Stimulated activated CD4-positive, alpha-beta T cell treated with anti-CD3 and anti-CD28 coated beads, Interleukin-4, amount 100 ng/mL, for 4 hours (primary cell): Measurements from ENCODE around the gene MAMDC2.

Experiments used
- DNase-seq, 2 experiments: peaks; one replicate each; pipeline ENCODE4 v3.0.0-alpha.2; 2020

MAMDC2 gene

DNA sequence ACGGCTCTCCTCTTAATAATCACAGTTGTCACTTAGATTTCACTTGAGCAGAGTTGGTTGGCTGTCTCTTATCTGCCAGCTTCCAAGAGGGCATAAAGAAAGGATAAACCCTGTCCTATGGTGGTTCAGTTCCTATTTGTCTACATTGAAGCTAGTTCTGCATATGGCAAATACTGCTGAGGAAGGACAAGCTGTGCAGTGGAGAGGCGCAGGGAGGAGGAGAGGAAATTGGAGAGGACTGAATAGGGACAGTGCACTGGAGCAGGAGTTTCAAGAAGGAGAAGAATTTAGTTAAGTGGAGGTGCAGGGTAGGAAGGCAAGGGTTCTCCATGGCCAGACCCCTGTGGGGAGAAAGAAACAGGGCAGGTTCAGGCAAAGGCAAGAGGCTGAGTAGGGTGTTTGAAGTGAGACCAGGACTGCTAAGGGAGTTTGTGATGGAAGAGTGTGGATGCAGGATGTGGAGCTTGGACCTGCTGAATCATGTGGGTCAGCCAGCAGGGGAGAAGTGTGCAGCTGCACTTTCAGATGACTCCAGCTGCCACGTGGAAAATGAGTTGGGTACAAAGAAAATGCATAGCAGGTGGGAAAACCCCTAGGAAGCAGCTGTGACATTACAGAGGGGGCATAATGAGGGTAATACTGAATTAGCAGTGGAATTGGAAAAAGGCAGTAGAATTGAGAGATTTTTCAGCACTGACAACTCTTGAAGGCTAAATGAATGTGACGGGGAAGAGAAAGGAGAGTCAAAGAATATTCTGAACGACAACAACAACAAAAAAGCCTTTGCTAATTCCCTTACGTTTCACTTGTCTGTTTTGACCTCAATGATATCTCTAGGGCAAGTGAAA is 66.8 kb downstream of the MAMDC2 start:
- DNase-seq = no peak

DNA sequence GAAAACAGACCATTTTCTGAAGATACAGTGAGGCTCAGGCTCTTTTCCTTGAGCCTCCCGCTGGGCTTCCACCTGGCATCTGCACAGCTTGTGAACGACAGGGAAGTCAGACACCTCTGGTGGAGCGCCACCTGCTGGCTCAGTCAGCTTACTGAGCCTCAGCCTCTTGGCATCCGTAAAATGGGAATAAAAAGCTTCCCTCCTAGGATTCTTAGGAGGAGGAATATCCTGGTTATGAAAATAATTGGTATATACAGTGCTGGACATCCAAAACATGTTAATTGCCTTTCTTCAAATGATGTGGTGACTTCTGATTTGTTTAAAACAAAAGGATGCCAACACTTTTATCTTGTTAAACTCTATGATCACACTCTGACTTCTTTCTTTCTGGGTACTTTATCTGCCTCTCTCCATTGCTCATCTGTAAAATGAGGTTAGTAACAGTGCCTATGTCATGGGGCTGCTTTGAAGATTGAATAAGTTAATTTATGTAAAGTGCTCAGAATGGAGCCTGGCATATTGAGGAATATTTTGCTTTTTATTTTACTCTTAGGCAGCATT is 67.5 kb downstream of the MAMDC2 start:
- peak; percentile 14 to 51 for DNase-seq

DNA sequence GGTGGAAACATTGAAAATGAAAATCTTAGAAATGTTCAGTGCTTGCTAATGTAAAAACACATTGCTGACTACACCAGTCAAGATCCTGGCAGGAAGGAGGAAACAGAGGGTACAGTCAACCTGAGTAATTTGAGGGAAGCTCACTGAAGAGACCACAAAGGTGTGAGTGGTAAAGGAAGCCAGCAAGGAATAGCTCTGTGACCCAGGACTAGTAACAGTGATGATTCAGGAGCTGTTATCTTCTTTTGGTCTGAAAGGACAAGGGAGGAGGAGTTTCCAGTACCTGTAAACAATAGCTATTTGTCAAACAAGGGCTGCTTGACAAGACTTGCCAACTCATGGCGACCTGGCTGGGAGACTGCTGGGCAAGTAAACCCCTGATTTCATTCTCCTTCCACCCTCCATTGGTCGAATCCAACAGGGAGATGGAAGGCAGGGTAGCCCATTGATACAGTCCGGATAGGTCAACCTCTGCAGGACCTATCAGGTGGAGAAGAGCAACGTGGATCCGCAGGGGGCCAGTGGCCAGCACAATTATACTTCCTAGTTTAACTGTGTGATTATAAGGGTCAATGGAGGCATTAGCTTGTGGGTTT is 68.1 kb downstream of the MAMDC2 start:
- no peak for DNase-seq

DNA sequence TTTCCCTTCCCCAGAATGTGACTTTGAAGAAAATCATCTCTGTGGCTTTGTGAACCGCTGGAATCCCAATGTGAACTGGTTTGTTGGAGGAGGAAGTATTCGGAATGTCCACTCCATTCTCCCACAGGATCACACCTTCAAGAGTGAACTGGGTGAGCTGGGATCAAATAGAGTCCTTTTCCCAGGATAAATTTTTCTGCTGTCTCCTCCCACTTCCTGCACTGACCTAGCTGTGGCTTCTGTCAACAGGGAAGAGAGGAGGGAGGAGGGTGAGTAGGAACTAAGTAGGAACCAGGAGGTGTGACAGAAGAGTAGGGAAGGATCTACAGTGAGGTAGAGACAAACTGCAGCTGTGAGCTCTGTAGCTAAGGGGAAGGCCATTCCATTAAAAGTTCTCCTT is 69.3 kb downstream of the MAMDC2 start:
- no peak for DNase-seq

DNA sequence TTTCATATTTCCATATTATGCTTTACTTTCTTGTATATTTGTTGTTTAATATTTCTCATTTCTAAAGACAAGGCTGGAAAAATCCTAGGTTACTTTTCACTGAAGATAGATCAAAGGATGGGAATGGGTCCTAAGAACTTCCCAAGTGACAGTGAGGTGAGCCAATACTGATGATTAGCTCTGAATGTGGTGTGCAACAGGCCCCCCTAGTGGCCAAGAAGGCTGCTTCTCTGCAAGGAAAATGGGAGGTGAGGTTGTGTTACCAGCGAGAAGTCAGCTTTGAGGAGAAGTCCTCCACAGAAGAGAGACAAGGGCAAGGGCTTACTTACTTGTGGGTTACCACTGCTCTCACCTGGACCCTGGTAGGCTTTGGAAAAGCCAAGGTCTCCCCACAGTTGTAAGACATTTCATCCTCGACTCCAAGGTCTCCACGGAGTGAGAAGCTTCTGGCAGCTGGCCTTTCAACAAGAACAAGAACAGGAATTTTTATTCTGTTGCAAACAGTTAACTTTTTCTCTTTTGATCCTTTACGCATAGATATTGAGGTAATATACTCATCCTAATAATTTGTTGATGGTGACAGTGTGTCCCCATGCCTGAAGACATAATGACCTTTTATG is 69.9 kb downstream of the MAMDC2 start:
- DNase-seq = peak in 1 of 2 experiments; percentile 12

DNA sequence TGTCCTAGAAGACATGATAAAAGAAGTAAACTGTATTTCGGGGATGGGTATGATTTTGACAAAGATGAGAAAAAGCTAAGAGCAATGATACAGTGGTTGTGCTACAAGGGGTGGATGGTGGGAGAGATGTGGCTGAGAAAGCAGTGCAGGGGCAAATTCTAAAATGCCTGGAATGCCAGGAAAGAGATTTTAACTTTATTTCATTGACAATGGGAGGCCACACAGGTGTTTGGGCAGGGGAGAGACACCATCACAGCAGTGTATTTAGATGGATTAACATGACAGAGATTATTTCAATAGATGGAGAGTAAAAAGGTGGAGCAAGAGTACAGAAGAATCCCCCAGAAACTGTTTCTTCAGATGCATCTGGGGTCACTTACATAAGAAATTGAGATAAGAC is 71.2 kb downstream of the MAMDC2 start:
- no peak for DNase-seq

DNA sequence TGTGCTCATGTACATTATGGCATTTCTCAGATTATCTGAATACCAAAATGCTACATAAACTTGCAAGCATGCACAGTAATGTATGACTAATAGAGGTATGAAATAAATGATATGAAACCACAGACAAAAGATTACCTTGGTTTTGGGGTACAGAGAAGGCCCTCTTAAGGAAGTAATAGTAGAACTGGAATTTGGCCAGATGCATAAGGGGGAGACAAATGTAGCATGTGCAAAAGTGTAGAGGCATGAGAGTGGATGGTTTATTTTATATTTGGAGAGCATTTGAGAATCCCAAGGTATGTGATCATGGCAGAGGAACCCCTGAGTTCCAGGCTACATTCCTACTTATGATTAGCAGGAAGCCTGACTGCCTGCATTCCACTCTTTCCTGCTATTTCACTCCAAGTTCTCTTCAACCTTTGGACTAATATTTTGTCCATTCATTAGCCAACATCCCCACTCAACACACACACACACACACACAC is 74.2 kb downstream of the MAMDC2 start:
- no peak for DNase-seq

DNA sequence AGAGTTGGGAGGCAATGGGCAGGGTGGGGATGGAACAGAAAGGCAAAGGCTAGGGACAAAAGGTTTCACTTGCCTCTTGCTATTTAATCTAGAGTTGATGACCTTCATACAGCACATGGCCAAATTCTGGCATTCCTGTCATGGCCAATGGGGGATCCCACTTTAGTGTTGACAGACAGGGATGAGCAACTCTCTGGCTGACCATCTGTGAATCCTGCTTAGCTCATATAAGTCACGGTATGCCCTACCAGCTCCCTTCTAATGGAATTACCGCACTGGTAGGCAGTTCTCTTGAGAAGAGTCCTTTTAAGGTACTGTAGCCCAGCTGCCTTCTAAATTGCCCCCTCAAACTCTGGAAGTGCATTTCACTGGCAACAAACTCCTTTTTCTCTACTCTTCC is 76.1 kb downstream of the MAMDC2 start:
- no peak for DNase-seq

DNA sequence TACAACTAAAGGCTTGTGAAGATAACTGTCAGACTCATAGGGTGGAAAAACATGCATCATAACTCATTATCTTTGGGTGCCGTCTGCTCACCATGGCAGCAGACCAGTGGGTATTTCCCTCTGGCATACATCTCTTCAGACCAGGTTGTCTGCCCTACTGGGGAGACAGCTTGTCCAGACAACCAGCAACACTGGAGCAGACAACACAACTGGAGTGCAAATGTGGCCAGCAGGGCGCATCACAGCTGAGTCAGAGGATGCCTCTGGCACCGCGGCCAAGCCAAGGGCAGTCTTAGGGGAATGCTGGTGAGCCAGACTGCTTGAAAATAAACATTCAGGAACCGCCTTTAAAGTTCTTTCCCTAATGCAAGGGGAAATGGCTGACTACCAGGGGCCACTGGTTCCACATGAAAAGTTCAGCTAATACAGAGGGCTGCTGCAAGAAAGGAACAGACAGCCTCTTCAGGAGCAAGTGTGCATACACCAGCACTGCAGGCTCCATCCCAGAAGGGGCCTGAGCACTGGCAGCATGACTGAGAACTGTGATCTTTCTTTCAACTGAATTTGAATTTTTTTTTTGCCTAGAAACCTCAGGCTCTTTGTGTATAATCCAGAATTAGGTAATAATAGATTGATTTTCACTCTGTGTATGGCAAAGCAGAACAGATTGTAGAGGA is 77.3 kb downstream of the MAMDC2 start:
- no peak for DNase-seq

DNA sequence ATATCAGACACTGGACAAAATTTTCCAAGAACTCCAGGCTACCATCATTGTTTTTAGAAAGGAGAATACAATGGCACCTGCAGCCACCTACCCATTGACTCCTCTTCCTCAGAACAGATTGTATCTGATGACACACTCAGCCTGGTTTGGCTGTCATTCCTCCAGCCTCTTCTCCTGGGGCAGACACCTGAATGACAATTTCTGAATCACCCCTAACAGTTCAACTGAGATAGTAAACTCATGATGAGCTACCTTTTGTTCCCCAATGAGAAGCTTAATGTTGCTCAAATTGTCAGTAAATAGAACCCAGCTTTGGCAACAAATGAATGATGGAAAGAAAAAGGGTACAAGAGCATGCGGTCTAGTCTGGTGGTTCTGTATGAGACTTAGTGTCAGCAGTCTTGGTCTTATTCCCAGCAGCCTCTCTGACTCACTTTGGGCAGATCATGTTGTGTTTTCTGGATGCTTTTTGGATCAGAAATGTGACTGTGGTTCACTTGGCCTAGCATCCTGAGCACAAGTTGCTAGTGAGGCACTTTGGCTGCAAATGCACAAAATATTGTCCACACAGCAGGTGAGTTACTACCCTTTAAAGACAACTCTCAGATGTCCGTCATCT is 78.3 kb downstream of the MAMDC2 start:
- DNase-seq = no peak

DNA sequence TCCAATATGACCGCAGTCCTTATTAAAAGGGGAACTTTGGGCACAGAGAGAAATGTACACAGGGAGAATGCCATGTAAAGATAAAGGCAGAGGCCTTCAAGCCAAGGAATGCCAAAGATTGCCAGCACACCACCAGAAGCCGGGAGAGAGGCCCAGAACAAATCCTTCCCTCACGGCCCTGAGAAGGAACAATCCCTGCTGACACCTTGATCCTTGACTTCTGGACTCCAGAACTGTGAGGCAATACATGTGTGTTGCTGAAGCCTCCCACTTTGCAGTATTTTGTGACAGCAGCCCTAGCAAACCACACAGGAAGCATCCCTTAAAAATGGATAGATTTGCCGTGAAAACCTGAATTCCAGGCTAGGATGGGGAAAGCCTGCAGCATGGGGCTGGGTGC is 80.0 kb downstream of the MAMDC2 start:
- DNase-seq = no peak

DNA sequence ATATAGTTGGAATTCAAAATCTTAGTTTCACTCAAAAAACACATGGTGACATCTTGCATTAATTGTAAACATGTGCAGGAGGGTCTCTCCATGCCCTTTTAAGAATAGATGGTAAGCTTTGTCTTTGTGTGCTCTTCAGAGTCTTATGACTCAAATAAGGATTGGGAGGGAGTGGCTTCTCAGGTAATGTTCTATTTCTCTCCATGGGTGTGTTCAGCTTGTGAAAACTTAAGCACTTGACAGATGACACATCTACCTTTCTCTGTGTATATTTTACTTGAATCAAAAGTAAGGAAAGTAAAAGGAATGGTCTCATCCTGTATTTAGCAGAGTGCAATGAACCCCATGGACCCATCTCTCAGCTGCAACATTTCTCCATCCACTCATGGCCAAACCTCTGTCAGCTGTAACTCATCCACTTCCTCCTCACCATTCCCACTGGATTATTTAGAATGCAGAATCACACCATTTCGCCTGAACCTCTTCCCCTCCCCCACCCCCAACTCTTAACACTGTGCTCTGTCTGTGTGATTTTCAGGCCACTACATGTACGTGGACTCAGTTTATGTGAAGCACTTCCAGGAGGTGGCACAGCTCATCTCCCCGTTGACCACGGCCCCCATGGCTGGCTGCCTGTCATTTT is 82.1 kb downstream of the MAMDC2 start:
- no peak for DNase-seq

DNA sequence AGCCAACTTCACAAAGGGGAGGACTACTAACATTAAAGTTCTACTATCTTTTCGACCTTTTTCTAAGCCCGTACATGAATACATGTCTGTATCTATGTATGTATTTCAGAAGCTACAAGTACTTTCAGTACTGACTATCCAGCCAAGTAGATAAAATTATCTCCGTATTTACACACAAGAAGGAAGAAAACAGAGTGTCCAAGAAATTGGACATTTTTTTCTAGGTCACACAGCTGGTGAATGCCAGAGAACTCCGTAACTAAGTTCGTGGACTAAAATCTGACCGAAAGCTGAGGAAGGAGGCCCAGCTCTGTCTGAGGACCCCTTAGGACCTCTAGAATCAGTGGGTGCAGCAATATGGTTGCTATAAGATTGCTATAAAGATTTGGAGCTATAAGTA is 83.4 kb downstream of the MAMDC2 start:
- DNase-seq = no peak

DNA sequence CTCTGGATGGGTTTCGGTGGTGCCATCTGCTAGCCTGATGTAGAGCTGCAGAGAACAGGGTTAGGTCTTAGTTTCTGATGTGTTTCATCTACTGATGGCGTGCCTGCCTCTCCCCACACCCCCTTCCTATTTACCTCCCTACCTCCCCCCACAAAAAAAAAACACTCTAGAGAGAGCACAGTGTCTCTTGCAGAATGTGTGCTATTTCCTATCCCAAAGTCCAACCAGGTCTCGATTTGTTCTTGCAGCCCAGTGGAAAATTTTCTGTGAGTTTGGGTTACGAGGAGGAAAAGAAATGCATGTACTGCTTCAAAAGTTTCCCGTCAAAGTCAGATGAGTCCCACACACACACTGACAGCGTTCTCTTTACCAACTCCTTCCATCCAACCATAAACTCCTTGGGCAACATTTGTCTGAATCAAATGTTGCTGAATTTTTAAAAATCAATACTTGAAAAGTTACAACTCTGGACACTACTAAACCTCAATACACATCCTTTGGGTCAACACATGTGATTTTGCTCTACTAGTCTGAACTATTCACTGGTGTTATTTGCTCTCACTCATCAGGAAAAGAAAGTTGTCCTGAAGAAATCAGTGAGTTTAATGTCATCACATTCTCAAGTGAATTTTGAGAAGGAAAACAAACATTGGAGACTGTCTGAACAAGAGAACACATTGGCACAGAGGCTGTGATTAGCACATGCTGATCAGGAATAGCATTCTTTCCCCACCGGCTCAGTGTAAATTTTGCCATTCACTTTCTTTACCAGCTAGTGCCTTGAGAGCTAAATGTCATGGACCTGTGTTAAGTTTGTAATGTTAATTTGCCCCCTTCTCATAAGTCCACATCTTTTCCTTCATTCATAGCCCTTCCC is 84.1 kb downstream of the MAMDC2 start:
- DNase-seq = no peak

DNA sequence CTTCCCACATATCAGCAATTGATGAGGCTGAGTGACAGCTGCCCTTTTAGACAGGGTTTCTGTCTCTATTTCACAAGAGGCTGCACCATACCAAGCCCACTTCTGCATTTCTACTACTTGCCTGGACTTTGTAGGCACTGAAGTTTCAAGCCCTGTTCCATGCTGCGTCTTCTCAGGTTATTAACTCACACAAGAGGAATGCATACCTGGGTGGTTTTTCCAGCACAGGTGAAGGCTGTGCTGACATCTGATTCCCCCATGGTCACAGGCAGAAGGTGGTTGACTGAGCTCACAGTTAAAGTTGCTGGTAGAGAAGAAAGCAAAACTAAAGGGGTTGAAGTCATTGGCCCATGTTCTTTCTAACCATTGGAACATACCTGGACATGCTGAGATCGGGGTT is 86.6 kb downstream of the MAMDC2 start:
- no peak for DNase-seq

DNA sequence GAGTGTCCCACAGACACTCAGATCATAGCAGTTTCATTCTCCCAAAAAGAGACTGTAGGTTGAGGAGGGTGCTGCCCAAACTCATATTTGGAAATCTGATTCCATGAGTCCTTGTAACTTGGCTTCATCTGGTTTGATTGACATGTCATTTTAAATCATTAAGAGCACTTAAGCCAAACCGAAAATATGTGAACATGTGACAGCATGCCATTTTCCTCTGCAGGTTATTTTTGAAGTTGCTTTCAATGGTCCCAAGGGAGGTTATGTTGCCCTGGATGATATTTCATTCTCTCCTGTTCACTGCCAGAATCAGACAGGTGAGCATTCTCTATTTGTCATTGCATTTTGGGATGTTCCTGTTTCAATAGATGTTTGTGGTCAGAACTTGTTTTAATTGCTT is 87.6 kb downstream of the MAMDC2 start:
- no peak for DNase-seq

DNA sequence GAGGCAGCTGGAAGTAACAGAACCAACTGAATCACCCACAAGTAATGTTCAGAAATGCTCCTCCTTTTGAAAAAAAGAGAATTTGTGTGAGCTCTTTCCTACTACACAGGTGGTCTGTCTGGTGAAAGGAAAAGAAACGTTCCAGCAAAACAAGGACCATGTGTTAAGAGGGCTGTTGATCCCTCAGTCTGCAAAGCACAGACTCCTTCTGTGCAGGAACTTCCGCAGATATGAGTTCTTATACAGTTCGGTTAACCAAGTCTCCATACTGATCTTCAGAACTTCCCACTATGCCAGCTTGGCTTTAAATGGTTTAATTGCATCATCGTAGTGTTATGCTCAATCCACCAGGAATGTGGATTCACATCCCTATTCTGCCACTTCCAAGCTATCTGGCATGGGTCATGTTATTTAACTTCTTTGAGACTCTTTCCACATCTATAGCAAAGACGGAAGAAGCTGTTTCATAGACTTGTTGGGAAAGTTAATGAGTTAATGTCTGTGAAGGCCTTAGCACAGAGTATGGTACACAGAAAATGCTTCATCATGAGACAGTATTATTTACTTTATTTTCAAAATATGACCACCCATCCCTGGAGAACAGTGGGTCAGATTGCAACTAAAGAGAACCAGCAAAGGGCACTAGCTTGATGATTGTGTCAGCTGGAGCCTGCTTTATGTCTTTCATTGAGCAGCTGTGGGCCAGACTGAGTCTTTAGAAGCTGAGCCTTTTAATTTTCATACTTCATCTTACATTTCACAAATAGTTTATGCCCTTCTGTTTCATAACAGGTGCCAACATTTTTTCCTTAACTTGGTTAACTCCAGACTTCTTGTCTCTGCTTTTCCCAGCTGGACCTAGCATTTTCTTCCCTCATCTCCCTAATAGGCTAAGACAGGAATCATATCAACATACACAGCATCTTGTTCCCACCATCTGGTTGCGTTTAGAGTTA is 89.9 kb downstream of the MAMDC2 start:
- DNase-seq = no peak

DNA sequence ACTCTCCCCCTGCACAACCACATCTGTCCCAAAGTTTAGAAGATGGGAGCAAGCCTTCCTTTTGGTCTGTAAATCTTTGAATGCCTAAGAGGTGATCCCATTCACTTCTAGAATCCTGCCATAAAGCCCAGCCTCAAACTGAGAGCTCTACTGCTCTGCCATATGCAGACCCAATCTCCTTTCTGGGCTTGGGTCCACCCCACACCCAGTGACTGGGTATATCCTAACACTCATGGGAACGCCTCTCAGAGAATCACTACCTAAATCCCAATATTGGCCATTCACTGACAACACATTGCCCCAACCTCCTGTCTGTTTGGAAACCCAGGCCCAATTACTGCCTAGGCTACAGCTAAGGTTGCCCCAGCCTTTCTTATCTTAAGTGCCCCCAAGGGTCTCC is 90.7 kb downstream of the MAMDC2 start:
- no peak for DNase-seq

DNA sequence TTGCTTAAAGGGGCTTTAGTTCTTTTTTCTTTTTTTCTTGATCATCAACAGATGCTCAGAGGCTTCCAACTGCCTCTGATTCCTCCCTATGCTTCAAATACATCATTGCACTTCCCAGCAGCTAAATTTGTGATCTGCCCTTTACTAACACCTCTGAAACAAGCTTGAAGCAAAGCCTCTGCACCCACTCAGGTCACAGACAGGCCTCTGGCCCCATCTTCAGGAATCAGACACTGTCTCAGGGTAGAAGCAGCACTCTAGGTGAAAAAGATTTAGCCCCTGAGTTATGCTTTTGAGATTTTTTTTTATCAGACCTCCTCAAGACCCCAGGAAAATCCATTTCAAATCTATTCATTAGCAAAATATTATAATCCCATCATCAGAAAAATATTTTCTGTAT is 91.5 kb downstream of the MAMDC2 start:
- no peak for DNase-seq

DNA sequence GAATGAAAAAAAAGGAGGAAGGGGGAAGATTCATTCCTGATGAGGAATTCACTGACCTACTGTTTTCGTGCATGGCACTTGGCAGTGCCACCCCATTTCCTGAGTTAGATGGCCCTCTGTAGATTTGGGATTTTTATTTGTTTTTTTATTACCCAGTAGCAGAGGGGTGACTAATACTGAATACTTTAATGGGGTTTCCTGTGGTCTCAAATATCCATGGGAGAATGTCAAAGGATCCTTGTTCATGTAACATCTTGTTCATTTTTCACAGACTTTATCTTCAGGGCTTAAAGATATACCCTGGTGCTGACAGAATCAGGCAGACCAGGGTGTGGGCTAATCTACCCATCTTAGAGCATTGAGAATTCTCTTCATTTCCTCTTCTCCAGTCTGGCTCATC is 93.0 kb downstream of the MAMDC2 start:
- no peak for DNase-seq
